ENCODE data around the gene TEDC1.

DNA sequence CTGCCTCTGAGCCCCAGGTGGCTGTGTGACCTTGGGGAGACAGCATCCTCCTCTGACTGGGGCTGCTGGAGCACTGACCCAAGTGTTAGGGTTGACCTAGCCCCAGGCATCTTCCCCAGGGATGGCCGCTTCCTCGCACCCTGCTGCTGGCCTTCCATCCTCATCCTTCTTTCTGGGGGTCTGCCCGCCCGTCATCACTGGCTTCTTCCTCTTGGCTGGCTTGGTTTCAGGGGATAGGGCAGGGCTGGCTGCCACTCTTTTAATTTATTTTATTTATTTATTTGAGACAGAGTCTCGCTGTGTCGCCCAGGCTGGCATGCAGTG, 3.5 kb downstream of the TEDC1 start:
- TF ChIP-seq, protein P1, sequence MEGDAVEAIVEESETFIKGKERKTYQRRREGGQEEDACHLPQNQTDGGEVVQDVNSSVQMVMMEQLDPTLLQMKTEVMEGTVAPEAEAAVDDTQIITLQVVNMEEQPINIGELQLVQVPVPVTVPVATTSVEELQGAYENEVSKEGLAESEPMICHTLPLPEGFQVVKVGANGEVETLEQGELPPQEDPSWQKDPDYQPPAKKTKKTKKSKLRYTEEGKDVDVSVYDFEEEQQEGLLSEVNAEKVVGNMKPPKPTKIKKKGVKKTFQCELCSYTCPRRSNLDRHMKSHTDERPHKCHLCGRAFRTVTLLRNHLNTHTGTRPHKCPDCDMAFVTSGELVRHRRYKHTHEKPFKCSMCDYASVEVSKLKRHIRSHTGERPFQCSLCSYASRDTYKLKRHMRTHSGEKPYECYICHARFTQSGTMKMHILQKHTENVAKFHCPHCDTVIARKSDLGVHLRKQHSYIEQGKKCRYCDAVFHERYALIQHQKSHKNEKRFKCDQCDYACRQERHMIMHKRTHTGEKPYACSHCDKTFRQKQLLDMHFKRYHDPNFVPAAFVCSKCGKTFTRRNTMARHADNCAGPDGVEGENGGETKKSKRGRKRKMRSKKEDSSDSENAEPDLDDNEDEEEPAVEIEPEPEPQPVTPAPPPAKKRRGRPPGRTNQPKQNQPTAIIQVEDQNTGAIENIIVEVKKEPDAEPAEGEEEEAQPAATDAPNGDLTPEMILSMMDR (IDR thresholded peaks at IDR 0.05), result no peak
- no peak for TF ChIP-seq POLR2A (IDR thresholded peaks at IDR 0.05)
